Measurements from ENCODE around the gene OR6B3. TPM values are rescaled to one million over a fixed set of nuclear protein-coding genes. Genes with fewer than 3 reads are reported as not detected.

OR6B3 gene
- total RNA-seq = not detected

GRCh38 chr2:240053173-240054155, at the start of gene OR6B3:
Gene OR6B3 (minus strand): TSS chr2:240053521.
- DNase-seq (ENCODE audit: low read depth in 2 of 3, low spot score in 2 of 3) = no peak

- no peak for DNase-seq (ENCODE audit: low read depth in 2 of 3, low spot score in 2 of 3)
These were observed 45.0 kb upstream of the OR6B3 start for GRCh38 chr2:240098349-240098748.

- DNase-seq (ENCODE audit: low read depth in 2 of 3, low spot score in 2 of 3) = no peak
These were observed 42.5 kb upstream of the OR6B3 start for GRCh38 chr2:240095556-240096523.

GRCh38 chr2:240089306-240089705, 36.0 kb upstream of the OR6B3 start:
- DNase-seq (ENCODE audit: low read depth in 2 of 3, low spot score in 2 of 3) = no peak

- no peak for DNase-seq (ENCODE audit: low read depth in 2 of 3, low spot score in 2 of 3)
These were observed 33.2 kb upstream of the OR6B3 start for GRCh38 chr2:240086563-240086962.

GRCh38 chr2:240078631-240079030, 25.3 kb upstream of the OR6B3 start:
- DNase-seq (ENCODE audit: low read depth in 2 of 3, low spot score in 2 of 3) = no peak

GRCh38 chr2:240077442-240077841, 24.1 kb upstream of the OR6B3 start:
- DNase-seq (ENCODE audit: low read depth in 2 of 3, low spot score in 2 of 3) = no peak

GRCh38 chr2:240074545-240074944, 21.2 kb upstream of the OR6B3 start:
- no peak for DNase-seq (ENCODE audit: low read depth in 2 of 3, low spot score in 2 of 3)

GRCh38 chr2:240070907-240071306, 17.6 kb upstream of the OR6B3 start:
- no peak for DNase-seq (ENCODE audit: low read depth in 2 of 3, low spot score in 2 of 3)

- no peak for DNase-seq (ENCODE audit: low read depth in 2 of 3, low spot score in 2 of 3)
These were observed 16.5 kb upstream of the OR6B3 start for GRCh38 chr2:240069829-240070228.

- DNase-seq (ENCODE audit: low read depth in 2 of 3, low spot score in 2 of 3) = no peak
These were observed 14.9 kb upstream of the OR6B3 start for GRCh38 chr2:240068193-240068592.

- no peak for DNase-seq (ENCODE audit: low read depth in 2 of 3, low spot score in 2 of 3)
These were observed 13.2 kb upstream of the OR6B3 start for GRCh38 chr2:240066489-240066888.

GRCh38 chr2:240064898-240065297, 11.6 kb upstream of the OR6B3 start:
- DNase-seq (ENCODE audit: low read depth in 2 of 3, low spot score in 2 of 3) = no peak

- DNase-seq (ENCODE audit: low read depth in 2 of 3, low spot score in 2 of 3) = peak; percentile 21 to 75 (median 47)
These were observed 7.8 kb upstream of the OR6B3 start for GRCh38 chr2:240060977-240061591.

GRCh38 chr2:240056678-240057077, 3.4 kb upstream of the OR6B3 start:
- DNase-seq (ENCODE audit: low read depth in 2 of 3, low spot score in 2 of 3) = no peak

GRCh38 chr2:240055177-240055917, 2.0 kb upstream of the OR6B3 start:
- no peak for DNase-seq (ENCODE audit: low read depth in 2 of 3, low spot score in 2 of 3)

GRCh38 chr2:240052524-240052923, 797 bp downstream of the OR6B3 start:
- DNase-seq (ENCODE audit: low read depth in 2 of 3, low spot score in 2 of 3) = no peak

GRCh38 chr2:240051697-240052096, 1.6 kb downstream of the OR6B3 start:
- no peak for DNase-seq (ENCODE audit: low read depth in 2 of 3, low spot score in 2 of 3)

GRCh38 chr2:240050278-240050677, 3.0 kb downstream of the OR6B3 start:
- no peak for DNase-seq (ENCODE audit: low read depth in 2 of 3, low spot score in 2 of 3)

GRCh38 chr2:240048237-240048636, 5.1 kb downstream of the OR6B3 start:
- DNase-seq (ENCODE audit: low read depth in 2 of 3, low spot score in 2 of 3) = no peak
